Erythroblast (primary cell): ENCODE measurements around the gene GPC3.

Experiments
- GATA1 ChIP-seq: IDR thresholded peaks from 2 replicates; pipeline ENCODE4 v1.6.1; 2011; ENCODE audit warnings: low read depth, mild to moderate bottlenecking, control low read depth, low read length, moderate library complexity
- POLR2A ChIP-seq: IDR thresholded peaks from 2 replicates; pipeline ENCODE4 v1.6.1; 2011; ENCODE audit warnings: mild to moderate bottlenecking, low read length

DNA sequence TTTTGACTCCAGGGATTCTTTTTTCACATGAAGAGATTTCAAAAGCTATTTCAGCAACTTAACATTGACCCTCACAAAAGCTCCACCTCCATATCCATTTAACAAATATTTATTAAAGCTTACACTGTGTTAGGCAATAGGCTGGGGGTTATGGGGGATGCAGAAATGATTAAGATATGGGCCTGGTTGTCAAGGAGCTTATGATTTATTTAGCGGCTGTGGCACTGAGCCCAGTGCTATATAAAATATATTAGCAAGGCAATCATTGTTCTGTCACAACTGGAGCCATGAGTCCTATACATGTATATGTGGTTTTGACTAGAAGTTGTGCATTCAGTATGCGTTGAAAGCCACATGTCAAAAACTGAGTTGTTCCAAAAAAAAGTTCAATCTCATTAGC lies 131.1 kb downstream of the GPC3 start:
- TF ChIP-seq POLR2A (no peak), GATA1 (no peak)
